Peyer's patch (tissue), 4 donors: ENCODE measurements around the gene ABHD2. TPM values are rescaled to one million over a fixed set of nuclear protein-coding genes. Genes with fewer than 3 reads are reported as not detected.

Source experiments
- DNase-seq, 3 donors: peaks; one replicate each; pipeline ENCODE4 v3.0.0-alpha.2; 2017 to 2019
- H3K27ac ChIP-seq, 4 donors: fragments of 200-600 bp; sonication (generic); one replicate each; pipeline ENCODE4 v1.5.1; 2016 to 2019
- H3K27me3 ChIP-seq, 2 donors: fragments of 200-600 bp; sonication (generic); one replicate each; pipeline ENCODE4 v1.5.1; 2019
- H3K36me3 ChIP-seq, 3 donors: fragments of 200-600 bp; sonication (generic); one replicate each; pipeline ENCODE4 v1.5.1; 2016 to 2019
- H3K4me1 ChIP-seq, 4 donors: fragments of 200-600 bp; sonication (generic); one replicate each; pipeline ENCODE4 v1.5.1; 2016 to 2019
- H3K4me3 ChIP-seq, 4 donors: fragments of 200-600 bp; sonication (generic); 1 replicate in 3 of 4; 2 replicates in 1 of 4; pipeline ENCODE4 v1.5.1; 2016 to 2019; ENCODE audit warnings: mild to moderate bottlenecking in 1 of 4
- H3K9me3 ChIP-seq, 4 donors: fragments of 200-600 bp; sonication (generic); one replicate each; pipeline ENCODE4 v1.5.1; 2016 to 2019; ENCODE audit warnings: mild to moderate bottlenecking in 1 of 4
- CTCF ChIP-seq, 6 experiments: fragments of 450-650 bp in 4 of 6; fragments of 200-600 bp in 2 of 6; sonication (generic) in 1 of 6; IDR thresholded peaks; one replicate each; pipeline ENCODE4 v1.5.1; 2017 to 2019; ENCODE audit warnings: antibody characterized with exemption in 6 of 6, mild to moderate bottlenecking in 3 of 6, moderate library complexity in 1 of 6
- POLR2A ChIP-seq, 2 donors: fragments of 450-650 bp; IDR thresholded peaks; one replicate each; pipeline ENCODE4 v1.5.1; 2017; ENCODE audit warnings: antibody characterized with exemption in 2 of 2, mild to moderate bottlenecking in 2 of 2, moderate library complexity in 2 of 2
- total RNA-seq, 4 donors: library from RNA; depleted of rRNA; stranded (reverse); fragments of >200 nt; gene quantifications; one replicate each; pipeline ENCODE4 v1.1.0, GENCODE V29; 2016

Gene ABHD2
- total RNA-seq, 4 donors from 2014 or later = 75.9 to 190 (median 121) TPM

- no peaks in the 10 kb centered on the region for H3K9me3 ChIP-seq
- peaks cover 0 to 34% (median 0%) of the 10 kb centered on the region in 3 donors for H3K36me3 ChIP-seq
- H3K27ac ChIP-seq = peak overlapping the region in 1 of 4 donors; percentile 74
- peaks cover 0 to 19% (median 0%) of the 10 kb centered on the region in 4 donors for H3K4me1 ChIP-seq
- DNase-seq = no peak
- H3K4me3 ChIP-seq = no peak overlapping the region
- no peak for TF ChIP-seq POLR2A (IDR thresholded peaks at IDR 0.05)
- TF ChIP-seq CTCF (IDR thresholded peaks at IDR 0.05) = no peak
- H3K27me3 ChIP-seq = no peaks in the 10 kb centered on the region
Measured at GRCh38 chr15:89149501-89150101, 61.3 kb downstream of the ABHD2 start.

GRCh38 chr15:89150287-89150686 is 62.0 kb downstream of the ABHD2 start:
- no peak for TF ChIP-seq POLR2A (IDR thresholded peaks at IDR 0.05)
- TF ChIP-seq CTCF (IDR thresholded peaks at IDR 0.05) = no peak
- DNase-seq = no peak
- Histone ChIP-seq H3K36me3 (peaks cover 0 to 39% (median 0%) of the 10 kb centered on the region in 3 donors), H3K4me3 (no peak overlapping the region), H3K27ac (peak overlapping the region in 2 of 4 donors; percentile 49 to 74), H3K4me1 (peaks cover 0 to 19% (median 0%) of the 10 kb centered on the region in 4 donors), H3K9me3 (no peaks in the 10 kb centered on the region), H3K27me3 (no peaks in the 10 kb centered on the region)

GRCh38 chr15:89150762-89151664 is 62.8 kb downstream of the ABHD2 start:
- H3K4me3 ChIP-seq = peak overlapping the region in 1 of 4 donors; percentile 3
- peak overlapping the region in 2 of 4 donors; percentile 49 to 74 for H3K27ac ChIP-seq
- H3K9me3 ChIP-seq = no peaks in the 10 kb centered on the region
- TF ChIP-seq POLR2A (IDR thresholded peaks at IDR 0.05) = no peak
- TF ChIP-seq CTCF (IDR thresholded peaks at IDR 0.05) = no peak
- DNase-seq = no peak
- H3K27me3 ChIP-seq = no peaks in the 10 kb centered on the region
- peaks cover 0 to 19% (median 0%) of the 10 kb centered on the region in 4 donors for H3K4me1 ChIP-seq
- H3K36me3 ChIP-seq = peaks cover 0 to 42% (median 0%) of the 10 kb centered on the region in 3 donors

GRCh38 chr15:89155122-89155521 is 66.9 kb downstream of the ABHD2 start:
- H3K9me3 ChIP-seq = no peaks in the 10 kb centered on the region
- H3K36me3 ChIP-seq = peaks cover 0 to 67% (median 0%) of the 10 kb centered on the region in 3 donors
- no peak for DNase-seq
- no peaks in the 10 kb centered on the region for H3K27me3 ChIP-seq
- H3K4me1 ChIP-seq = peaks cover 0 to 11% (median 0%) of the 10 kb centered on the region in 4 donors
- no peak overlapping the region for H3K4me3 ChIP-seq
- TF ChIP-seq CTCF (IDR thresholded peaks at IDR 0.05) (no peak), POLR2A (IDR thresholded peaks at IDR 0.05) (no peak)
- H3K27ac ChIP-seq = no peak overlapping the region

GRCh38 chr15:89155656-89156055 is 67.4 kb downstream of the ABHD2 start:
- H3K27me3 ChIP-seq = no peaks in the 10 kb centered on the region
- no peak overlapping the region for H3K27ac ChIP-seq
- H3K4me3 ChIP-seq = no peak overlapping the region
- H3K9me3 ChIP-seq = no peaks in the 10 kb centered on the region
- TF ChIP-seq POLR2A (IDR thresholded peaks at IDR 0.05) (no peak), CTCF (IDR thresholded peaks at IDR 0.05) (no peak)
- H3K36me3 ChIP-seq = peaks cover 0 to 67% (median 0%) of the 10 kb centered on the region in 3 donors
- peaks cover 0 to 5% (median 0%) of the 10 kb centered on the region in 4 donors for H3K4me1 ChIP-seq
- DNase-seq = no peak
